GM13977 (cell line): ENCODE measurements around the gene KRT33B.
"Not testable (repeated sequence)": the region's sequence is repeated elsewhere in the genome, so short reads cannot be mapped to it uniquely, and the experiment has no call there.

ENCODE experiments used
- DNase-seq: peaks from one replicate; pipeline ENCODE4 v3.0.0; 2012; ENCODE audit warnings: low spot score
- in situ Hi-C: fragments of 300-500 bp; cut with MboI; formaldehyde crosslinking; loops from one replicate; pipeline ENCODE4 v1.12.0; 2022; ENCODE audit warnings: low sequenced_read_pairs, low pct_unique_long_range_greater_than_20kb, mixed read lengths, inconsistent platforms; ENCODE audit not compliant: unreplicated experiment
- TF ChIP-seq, protein P1 (sequence below): IDR thresholded peaks from 2 replicates; pipeline ENCODE4 v1.5.1; 2012; ENCODE audit warnings: mild to moderate bottlenecking, control low read depth; ENCODE audit not compliant: insufficient read depth; ENCODE audit errors: extremely low read depth, missing control alignments

The KRT33B gene

DNA sequence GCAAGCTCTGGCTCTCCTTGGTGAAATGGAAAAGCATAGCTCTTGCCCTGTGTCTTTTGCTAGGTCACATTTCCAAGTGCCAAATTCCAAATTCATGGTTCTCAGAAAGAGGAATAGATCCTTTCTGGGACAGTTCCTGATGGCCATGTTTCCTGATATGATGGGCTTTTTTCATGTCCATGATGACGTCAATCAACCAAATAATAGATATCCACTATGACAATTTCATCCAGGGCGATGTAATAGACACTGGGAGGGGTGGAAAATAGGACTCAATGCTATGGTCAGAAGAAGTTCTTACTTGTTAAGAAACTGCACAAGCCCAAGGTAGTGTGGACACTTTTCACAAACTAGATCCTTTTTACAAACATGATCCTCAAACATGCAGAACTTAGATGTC lies 18.4 kb downstream of the KRT33B start:
- TF ChIP-seq, protein P1, sequence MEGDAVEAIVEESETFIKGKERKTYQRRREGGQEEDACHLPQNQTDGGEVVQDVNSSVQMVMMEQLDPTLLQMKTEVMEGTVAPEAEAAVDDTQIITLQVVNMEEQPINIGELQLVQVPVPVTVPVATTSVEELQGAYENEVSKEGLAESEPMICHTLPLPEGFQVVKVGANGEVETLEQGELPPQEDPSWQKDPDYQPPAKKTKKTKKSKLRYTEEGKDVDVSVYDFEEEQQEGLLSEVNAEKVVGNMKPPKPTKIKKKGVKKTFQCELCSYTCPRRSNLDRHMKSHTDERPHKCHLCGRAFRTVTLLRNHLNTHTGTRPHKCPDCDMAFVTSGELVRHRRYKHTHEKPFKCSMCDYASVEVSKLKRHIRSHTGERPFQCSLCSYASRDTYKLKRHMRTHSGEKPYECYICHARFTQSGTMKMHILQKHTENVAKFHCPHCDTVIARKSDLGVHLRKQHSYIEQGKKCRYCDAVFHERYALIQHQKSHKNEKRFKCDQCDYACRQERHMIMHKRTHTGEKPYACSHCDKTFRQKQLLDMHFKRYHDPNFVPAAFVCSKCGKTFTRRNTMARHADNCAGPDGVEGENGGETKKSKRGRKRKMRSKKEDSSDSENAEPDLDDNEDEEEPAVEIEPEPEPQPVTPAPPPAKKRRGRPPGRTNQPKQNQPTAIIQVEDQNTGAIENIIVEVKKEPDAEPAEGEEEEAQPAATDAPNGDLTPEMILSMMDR, result no peak
- DNase-seq, result no peak
- in situ Hi-C loops, result no loop called here

DNA sequence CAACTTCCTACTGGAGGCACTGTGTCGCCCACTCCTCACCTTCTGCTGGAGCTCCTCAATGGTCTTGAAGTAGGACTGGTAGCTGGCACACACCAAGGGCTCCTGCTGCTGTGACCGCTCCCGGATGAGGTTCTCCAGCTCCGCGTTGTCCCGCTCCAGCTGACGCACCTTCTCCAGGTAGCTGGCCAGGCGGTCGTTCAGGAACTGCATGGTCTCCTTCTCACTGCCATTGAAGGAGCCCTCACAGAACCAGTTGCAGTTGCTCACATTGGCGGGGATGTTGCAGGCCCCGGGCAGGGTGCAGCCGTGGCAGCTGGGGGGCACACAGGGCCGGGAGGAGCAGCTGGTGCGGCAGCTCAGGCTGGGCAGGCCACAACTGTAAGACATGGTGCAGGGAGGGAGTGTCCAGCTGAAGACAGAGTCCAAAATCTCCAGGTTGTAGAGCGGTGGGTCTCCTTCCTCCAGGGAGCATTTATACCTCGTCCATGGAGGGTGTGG lies 19.2 kb downstream of the KRT33B start, which contains the start of gene KRT33A:
Gene KRT33A (minus strand): TSS at position 448 of the 498 bp plus-strand sequence. CDS start 61 bp downstream, at position 387.
- DNase-seq, in situ Hi-C loops: not testable (repeated sequence)

DNA sequence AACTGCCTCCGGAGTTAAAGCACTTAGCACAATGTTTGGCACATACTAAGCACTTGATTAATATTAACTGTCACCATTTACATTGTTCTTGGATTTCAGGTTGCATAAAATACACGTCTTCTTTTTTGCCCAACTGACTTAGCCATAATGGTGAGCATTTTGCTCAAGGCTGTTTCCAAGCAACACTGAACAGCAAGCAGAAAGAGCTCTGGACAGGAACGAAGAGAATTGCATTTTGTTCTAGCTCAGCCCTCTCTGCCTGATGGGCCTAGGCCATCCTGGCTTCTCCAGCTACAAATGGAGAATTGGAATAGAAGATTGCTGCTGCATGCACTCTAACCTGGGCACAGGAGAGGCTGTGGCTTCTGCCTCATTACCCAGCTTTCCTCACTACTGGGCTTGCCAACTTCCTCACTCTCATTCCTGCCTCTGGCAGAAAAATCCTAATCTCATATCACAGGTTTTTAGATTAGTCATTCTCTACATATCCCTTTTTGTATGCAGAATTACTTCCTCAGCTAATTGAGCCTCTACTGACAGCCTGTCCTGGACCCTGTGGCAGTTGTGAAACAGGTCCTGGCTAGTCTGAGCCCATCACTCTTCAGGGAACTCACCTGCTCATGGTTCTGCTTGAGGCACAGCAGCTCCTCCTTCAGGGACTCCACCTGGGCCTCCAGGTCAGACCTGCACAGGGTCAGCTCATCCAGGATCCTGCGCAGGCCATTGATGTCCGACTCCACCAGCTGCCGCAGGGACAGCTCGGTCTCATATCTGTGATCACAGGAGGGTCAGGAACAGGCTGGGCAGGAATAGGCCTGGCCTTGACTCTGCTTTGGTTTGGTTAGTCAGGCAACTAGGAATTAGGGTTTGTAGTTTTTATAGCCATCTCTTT lies 21.5 kb downstream of the KRT33B start:
- TF ChIP-seq, protein P1, result no peak
- no peak for DNase-seq
- in situ Hi-C loops, result no loop called here

DNA sequence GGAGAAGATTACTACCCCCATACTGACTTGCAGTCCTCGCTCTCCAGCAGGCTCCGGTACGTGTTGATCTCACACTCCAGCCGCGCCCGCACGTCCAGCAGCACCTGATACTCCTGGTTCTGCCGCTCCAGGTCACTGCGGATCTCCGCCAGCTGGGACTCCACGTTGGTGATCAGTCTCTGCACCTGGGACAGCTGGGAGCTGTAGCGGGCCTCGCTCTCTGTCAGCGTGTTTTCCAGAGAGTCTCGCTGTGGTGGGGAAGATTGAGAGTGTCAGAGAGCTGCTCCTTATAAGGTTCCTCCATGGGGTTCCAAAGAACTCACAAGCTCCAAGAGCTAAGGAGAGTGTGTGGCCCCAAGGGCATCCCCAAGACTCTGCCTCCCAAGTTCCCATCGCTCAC lies 23.2 kb downstream of the KRT33B start:
- in situ Hi-C loops, DNase-seq: not testable (repeated sequence)

GRCh38 chr17:41345992-41346391 lies 23.6 kb downstream of the KRT33B start:
- DNase-seq, result no peak
- TF ChIP-seq, protein P1, result no peak
- in situ Hi-C loops, result no loop called here

GRCh38 chr17:41343029-41343428 lies 26.6 kb downstream of the KRT33B start:
- TF ChIP-seq, protein P1, result no peak
- in situ Hi-C loops, result no loop called here
- no peak for DNase-seq

GRCh38 chr17:41340934-41341861 lies 28.4 kb downstream of the KRT33B start:
- TF ChIP-seq, protein P1, result no peak
- no peak for DNase-seq
- in situ Hi-C loops, result no loop called here
